Osteocyte (in vitro differentiated cells): ENCODE data around the gene C1orf50. TPM values are rescaled to one million over a fixed set of nuclear protein-coding genes. Genes with fewer than 3 reads are reported as not detected.
A peak's percentile ranks its signal among the peaks of the same experiment; 100 is the strongest.

ENCODE experiments used
- DNase-seq: peaks from one replicate; pipeline ENCODE4 v3.0.0; 2021; ENCODE audit warnings: mixed read lengths; ENCODE audit not compliant: unreplicated experiment; ENCODE audit errors: extremely low spot score
- H3K27ac Mint-ChIP-seq: one replicate; pipeline ENCODE4 v1.8.0; 2021; ENCODE audit warnings: mild to moderate bottlenecking, mixed read lengths; ENCODE audit not compliant: unreplicated experiment
- H3K27me3 Mint-ChIP-seq: one replicate; pipeline ENCODE4 v1.8.0; 2021; ENCODE audit warnings: mixed read lengths; ENCODE audit not compliant: unreplicated experiment
- H3K36me3 Mint-ChIP-seq: one replicate; pipeline ENCODE4 v1.8.0; 2021; ENCODE audit warnings: mixed read lengths; ENCODE audit not compliant: unreplicated experiment
- H3K4me1 Mint-ChIP-seq: one replicate; pipeline ENCODE4 v1.8.0; 2021; ENCODE audit warnings: mixed read lengths; ENCODE audit not compliant: unreplicated experiment
- H3K4me3 Mint-ChIP-seq: one replicate; pipeline ENCODE4 v1.8.0; 2021; ENCODE audit warnings: mild to moderate bottlenecking, moderate library complexity, mixed read lengths; ENCODE audit not compliant: unreplicated experiment
- H3K9me3 Mint-ChIP-seq: one replicate; pipeline ENCODE4 v1.8.0; 2021; ENCODE audit warnings: mixed read lengths; ENCODE audit not compliant: unreplicated experiment
- CTCF ChIP-seq: fragments of 200-600 bp; sonication (generic); IDR thresholded peaks from 2 replicates; pipeline ENCODE4 v1.5.0; 2021; ENCODE audit warnings: antibody characterized with exemption, mild to moderate bottlenecking, moderate library complexity
- total RNA-seq: library from RNA; stranded (reverse); gene quantifications from 2 replicates; pipeline ENCODE4 v1.2.1, GENCODE V29; 2021

The C1orf50 gene
- total RNA-seq, 1 donor from 2014 or later = 5.6 TPM

- no peak overlapping the region for H3K4me3 Mint-ChIP-seq
- DNase-seq = no peak
- TF ChIP-seq CTCF = no peak
- no peaks in the 10 kb centered on the region for H3K9me3 Mint-ChIP-seq
- H3K27me3 Mint-ChIP-seq = no peaks in the 10 kb centered on the region
- H3K27ac Mint-ChIP-seq = peak overlapping the region; percentile 36
- peaks cover 14% of the 10 kb centered on the region for H3K36me3 Mint-ChIP-seq
- H3K4me1 Mint-ChIP-seq = peaks cover 19% of the 10 kb centered on the region
Observed at GRCh38 chr1:42742617-42743316, 24.3 kb upstream of the C1orf50 start.

DNA sequence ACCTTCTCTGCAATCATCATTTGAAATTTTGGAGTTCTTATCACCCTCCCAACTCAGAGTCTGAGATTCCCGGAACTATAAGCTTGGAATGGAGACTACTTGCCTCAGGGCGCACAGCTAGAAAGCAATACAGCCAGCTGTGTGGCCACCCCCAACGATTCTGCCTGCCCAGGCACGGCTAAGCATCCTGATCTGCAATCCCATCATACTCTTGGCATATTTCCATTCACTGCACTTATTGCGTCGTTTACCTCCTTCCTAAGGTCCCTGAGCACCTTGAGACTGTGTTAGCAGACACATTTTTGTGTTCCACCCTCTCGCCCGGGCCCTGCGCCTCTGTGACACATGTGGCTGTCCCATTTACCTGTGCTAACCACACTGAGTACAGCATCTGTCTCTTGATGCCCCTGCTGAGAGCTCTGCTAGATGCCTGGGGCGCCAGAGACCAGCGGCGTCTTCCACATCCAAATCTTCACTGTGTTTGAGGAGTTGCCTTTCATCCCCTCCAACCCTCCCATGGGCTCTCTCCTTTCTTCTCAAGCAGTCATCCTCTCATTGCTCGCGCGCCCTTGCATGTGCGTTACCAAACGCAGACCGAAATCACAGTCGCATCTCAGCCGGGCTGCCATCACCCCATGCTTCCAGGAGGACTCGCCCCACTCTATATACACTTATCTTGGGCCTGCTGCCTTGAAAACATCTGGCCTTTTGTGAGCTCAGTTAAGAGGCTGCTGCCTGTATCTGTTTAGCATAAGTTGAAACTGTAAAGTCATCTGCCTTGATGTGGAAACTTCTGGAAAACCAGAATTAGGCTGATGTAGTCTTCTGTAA lies 23.5 kb upstream of the C1orf50 start:
- Mint-ChIP-seq H3K4me1 (peaks cover 19% of the 10 kb centered on the region), H3K4me3 (no peak overlapping the region), H3K36me3 (peaks cover 19% of the 10 kb centered on the region), H3K27ac (peak overlapping the region; percentile 36), H3K27me3 (no peaks in the 10 kb centered on the region), H3K9me3 (no peaks in the 10 kb centered on the region)
- DNase-seq = no peak
- TF ChIP-seq CTCF = no peak

DNA sequence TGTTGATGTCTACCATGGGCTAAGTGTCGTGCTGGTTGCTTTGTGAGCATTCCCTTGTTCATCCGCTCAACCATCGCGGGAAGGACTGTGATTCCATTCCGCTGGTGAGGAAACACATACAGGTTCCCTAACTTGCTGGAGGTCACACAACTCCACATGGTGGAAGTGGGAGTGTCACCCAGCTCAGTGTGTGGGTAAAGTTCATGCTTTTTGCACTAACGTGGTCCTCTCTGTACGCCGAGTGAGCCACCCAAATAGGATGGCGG lies 23.0 kb upstream of the C1orf50 start:
- DNase-seq = no peak
- Mint-ChIP-seq H3K27me3 (no peaks in the 10 kb centered on the region), H3K9me3 (no peaks in the 10 kb centered on the region), H3K4me3 (no peak overlapping the region), H3K36me3 (peaks cover 22% of the 10 kb centered on the region), H3K4me1 (peaks cover 19% of the 10 kb centered on the region), H3K27ac (no peak overlapping the region)
- TF ChIP-seq CTCF = no peak

- Mint-ChIP-seq H3K27me3 (no peaks in the 10 kb centered on the region), H3K4me1 (peaks cover 19% of the 10 kb centered on the region), H3K27ac (no peak overlapping the region), H3K9me3 (no peaks in the 10 kb centered on the region), H3K36me3 (peaks cover 33% of the 10 kb centered on the region), H3K4me3 (no peak overlapping the region)
- no peak for TF ChIP-seq CTCF
- no peak for DNase-seq
Observed at GRCh38 chr1:42745851-42746250, 21.2 kb upstream of the C1orf50 start.

- H3K27me3 Mint-ChIP-seq = no peaks in the 10 kb centered on the region
- no peak for DNase-seq
- TF ChIP-seq CTCF = no peak
- H3K4me3 Mint-ChIP-seq = no peak overlapping the region
- no peak overlapping the region for H3K27ac Mint-ChIP-seq
- peaks cover 19% of the 10 kb centered on the region for H3K4me1 Mint-ChIP-seq
- peaks cover 34% of the 10 kb centered on the region for H3K36me3 Mint-ChIP-seq
- no peaks in the 10 kb centered on the region for H3K9me3 Mint-ChIP-seq
Observed at GRCh38 chr1:42746436-42747105, 20.5 kb upstream of the C1orf50 start.
